ENCODE results near the gene CACNB4.

GRCh38 chr2:151792589-151792988, 306.3 kb downstream of the CACNB4 start:
- TF ChIP-seq, protein P1, sequence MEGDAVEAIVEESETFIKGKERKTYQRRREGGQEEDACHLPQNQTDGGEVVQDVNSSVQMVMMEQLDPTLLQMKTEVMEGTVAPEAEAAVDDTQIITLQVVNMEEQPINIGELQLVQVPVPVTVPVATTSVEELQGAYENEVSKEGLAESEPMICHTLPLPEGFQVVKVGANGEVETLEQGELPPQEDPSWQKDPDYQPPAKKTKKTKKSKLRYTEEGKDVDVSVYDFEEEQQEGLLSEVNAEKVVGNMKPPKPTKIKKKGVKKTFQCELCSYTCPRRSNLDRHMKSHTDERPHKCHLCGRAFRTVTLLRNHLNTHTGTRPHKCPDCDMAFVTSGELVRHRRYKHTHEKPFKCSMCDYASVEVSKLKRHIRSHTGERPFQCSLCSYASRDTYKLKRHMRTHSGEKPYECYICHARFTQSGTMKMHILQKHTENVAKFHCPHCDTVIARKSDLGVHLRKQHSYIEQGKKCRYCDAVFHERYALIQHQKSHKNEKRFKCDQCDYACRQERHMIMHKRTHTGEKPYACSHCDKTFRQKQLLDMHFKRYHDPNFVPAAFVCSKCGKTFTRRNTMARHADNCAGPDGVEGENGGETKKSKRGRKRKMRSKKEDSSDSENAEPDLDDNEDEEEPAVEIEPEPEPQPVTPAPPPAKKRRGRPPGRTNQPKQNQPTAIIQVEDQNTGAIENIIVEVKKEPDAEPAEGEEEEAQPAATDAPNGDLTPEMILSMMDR (IDR thresholded peaks at IDR 0.05; ENCODE audit: low read length) = no peak
- TF ChIP-seq EZH2 (IDR thresholded peaks at IDR 0.05; ENCODE audit: borderline replicate concordance, low read length) = no peak
